Endothelial cell of hepatic sinusoid (primary cell): ENCODE data around the gene KRT83.
"Not testable (repeated sequence)": the region's sequence is repeated elsewhere in the genome, so short reads cannot be mapped to it uniquely, and the experiment has no call there.

Source experiments
- in situ Hi-C: cut with HindIII; loops from 2 replicates; pipeline ENCODE4 v1.10.0; 2017; ENCODE audit warnings: low sequenced_read_pairs

KRT83 gene

DNA sequence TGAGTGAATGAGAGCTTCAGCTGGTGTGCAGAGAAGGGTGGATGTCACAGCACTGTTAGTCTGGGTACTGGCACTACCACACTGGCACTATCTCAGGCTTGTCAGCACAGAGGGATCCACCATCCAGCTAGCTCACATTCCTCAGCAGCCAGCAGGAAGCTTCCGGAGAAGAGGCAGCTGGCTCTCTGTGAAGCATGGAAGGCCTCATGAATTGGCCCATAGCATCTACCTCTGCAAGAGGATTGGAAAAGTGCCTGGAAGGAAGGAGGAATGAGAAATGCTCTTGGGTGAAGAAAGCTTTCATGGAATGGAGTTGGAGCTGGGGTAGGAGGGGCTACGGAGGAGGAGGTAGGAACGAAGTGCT is 9.9 kb downstream of the KRT83 start:
- in situ Hi-C loops, result loop anchor here (5.0 kb wide), 1 partner anchor 94 kb away; no protein-coding TSS in a partner anchor

DNA sequence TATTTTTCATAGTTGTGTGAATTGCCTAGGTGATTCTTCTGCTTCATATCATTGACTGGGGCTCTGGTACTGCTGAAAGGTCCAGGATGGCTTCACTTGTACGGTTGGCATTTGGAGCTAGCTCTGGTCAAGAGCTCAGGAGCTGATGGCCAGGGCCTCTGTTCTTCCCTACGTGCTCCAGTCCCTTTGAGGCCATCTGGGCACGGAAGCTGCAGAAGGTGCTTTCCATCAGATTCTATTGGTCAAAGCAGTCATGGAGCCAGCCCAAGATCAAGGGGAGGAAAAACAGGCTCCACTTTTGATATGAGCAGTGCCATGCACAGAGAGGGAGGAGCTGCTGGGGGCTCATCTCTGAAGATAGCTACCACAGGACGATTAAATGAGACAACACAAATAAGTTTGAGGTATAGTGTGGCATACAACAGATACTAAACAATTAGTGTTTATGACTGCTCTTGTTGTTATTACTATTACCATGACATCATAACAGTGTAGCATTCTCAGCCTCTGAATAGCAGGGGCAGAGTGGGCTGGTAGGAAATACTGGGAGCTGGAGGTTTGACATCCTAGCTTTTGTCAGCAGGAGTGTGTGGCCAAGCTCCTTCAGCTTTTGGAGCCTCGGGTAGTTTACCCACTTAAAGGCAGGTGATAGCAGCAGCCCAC is 10.4 kb downstream of the KRT83 start:
- in situ Hi-C loops, result loop anchor here (5.0 kb wide), 1 partner anchor 93 kb away; no protein-coding TSS in a partner anchor

DNA sequence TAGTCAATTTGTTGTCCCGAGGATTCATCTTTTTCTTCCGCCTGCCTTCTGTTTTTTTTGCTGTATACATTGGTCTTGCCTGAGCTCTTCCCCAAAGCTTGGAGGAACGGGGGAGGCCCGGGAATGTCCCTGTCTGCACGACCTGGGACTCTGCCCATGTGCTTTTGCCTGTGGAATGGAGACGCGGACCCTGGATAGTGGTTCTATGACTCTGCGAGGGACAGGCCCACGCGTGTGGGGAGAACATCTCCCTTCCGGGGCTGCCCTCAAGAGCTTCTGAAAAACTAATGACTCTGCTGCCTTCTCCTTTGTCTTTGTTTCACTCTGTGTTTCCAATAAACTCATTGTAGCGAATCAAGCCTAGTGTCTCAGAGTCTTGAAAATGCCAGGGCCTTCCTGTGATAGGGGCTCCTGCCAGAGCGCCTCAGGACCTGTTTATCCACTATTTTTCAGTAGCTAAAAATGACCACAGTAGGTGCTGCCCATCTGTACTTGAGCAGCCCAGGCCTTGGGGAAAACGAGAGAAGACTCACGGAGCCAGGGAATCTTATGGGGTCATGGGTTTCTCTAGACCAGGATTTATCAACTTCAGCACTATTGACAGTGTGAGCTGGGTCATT is 12.3 kb downstream of the KRT83 start:
- in situ Hi-C loops, result no loop called here

DNA sequence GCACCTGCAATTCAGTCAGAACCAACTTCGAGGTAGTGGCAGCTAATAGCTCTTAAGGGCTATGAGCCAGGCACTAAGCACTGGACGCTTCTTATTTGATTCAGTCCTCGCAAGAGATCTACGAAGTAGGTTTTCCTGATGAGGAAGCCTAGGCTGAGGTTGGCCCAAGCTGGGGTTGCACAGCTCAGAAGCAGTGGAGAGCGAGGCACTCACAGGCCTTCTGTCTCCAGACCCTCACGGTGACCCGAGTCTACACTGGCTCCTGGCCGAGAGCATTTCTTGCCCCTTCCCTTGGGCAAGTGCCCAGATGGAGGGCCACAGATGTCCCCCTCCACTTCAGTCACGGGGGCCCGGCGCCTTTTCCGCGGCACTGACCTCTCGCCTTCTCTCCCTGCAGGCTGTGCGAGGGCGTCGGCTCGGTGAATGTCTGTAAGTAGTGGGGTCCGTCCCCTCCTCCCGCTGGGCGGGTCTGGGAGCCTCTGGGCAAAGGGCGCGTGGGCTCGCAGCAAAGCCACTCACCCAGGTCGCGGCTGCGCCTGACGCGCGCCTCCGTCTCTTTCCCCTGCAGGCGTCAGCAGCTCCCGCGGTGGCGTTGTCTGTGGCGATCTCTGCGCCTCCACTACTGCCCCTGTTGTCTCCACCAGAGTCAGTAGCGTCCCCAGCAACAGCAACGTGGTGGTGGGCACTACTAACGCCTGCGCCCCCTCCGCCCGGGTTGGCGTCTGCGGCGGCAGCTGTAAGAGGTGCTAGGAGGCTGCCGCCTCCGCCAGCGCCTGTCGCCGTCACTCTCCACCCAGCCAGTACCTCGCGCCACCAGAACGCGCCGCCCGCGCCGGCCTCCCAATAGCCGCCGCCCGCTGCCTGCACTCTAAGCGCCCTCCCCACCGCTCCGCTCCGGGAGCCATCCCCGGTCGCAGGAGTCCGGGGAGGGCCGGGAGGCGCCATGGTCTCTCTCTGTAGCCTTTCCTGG is 13.1 kb downstream of the KRT83 start:
- in situ Hi-C loops, result no loop called here

DNA sequence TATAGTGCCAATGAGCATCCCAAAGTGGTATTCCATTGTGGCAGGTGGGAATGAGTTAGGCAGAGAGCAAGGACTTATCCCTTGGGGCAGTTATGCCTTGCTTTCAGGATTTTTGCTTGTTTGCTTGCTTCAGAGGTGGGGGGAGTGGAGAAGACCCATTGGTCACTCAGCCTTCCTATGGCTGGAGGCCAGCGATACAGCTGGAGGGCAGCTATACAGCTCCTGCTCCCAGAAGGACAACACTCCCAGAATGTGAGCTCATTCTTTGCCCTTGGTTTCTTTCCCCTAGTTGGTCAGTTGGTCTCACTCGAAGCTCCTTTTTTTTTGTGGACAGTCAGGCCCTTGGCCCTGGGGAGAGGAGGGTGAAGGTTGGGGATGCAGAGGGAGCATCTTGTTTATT is 14.5 kb downstream of the KRT83 start:
- in situ Hi-C loops, result no loop called here

DNA sequence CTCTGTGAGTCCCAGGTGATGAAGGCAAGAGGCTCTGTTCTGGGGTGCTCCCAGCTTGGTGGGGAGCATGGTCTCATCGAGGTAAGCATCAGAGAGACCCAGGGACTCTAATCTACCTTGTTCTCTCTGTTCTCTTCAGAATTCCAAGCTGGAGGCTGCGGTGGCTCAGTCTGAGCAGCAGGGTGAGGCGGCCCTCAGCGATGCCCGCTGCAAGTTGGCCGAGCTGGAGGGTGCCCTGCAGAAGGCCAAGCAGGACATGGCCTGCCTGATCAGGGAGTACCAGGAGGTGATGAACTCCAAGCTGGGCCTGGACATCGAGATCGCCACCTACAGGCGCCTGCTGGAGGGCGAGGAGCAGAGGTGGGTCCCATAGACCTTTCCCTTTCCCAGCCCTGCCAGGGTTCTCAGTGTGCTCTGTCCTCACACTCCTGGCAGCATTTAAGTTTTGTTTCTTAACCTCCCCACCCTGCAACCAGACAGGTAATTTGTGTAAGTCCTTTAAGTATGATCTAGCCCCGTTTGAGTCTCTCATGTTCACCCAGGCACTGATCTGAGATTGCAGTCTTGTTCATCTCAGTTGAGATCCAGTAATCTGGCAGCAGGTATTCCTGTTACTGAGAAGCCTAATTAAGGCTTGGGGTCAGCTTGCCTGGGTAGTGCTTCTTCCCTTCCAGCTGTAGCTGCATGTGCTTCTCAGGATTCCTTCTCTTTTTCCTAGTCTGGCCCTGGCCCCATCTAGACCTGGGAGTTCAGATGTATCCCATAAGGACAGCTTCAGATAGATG is 15.1 kb downstream of the KRT83 start:
- in situ Hi-C loops, result no loop called here

DNA sequence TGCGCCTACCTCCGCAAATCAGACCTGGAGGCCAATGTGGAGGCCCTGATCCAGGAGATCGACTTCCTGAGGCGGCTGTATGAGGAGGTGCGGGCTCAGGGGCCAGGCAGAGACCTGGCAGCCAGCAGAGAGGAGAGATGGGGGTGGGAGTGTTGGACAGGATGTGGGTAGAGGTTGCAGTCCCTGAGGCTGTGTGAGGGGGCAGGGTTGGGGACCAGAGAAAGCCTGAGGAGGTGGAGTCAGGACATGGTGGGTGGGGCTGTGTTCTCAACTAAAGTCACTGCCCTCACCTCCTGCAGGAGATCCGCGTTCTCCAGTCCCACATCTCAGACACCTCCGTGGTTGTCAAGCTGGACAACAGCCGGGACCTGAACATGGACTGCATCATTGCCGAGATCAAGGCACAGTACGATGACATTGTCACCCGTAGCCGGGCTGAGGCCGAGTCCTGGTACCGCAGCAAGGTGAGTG is 16.2 kb downstream of the KRT83 start:
- in situ Hi-C loops, result not testable (repeated sequence)

DNA sequence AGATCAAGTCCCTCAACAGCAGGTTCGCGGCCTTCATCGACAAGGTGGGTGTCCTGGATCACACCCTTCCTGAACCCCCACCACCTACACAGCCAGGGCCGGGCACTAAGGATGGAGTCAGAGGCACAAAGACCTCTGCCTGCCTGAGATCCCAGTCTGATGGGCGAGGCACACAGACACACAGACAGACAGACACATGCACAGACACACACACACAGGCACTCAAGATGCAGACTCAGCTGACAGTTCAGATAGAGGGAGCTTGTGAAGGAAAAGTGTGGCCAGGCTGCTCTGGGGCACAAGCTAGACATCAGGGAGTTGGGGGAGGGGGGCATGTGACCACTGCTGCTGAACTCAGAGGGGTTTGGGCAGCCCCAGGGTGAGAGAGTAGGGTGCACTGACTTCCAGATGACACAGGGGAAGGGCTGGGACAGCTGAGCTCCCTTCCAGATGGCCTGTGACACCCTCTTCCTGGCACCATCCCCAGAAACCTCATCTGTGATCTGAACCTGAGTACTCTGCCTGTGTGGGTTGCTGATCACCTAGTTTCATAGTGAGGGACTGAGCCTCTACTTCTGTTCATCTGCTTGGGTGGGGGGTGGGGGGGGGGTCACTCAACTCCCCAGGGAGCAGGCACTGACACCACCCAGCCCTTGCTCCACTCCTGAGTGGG is 18.8 kb downstream of the KRT83 start:
- in situ Hi-C loops, result not testable (repeated sequence)

DNA sequence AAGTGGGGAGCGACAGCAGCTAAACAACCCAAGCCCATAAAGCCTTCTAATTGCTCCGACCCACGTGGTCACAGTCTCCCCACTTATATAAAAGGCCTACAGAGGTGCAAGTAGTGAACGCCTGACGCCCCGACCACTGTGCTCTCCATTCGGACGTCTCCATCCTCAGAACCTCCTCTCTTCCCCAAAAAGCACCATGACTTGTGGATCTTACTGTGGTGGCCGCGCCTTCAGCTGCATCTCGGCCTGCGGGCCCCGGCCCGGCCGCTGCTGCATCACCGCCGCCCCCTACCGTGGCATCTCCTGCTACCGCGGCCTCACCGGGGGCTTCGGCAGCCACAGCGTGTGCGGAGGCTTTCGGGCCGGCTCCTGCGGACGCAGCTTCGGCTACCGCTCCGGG is 19.5 kb downstream of the KRT83 start:
- in situ Hi-C loops, result not testable (repeated sequence)

DNA sequence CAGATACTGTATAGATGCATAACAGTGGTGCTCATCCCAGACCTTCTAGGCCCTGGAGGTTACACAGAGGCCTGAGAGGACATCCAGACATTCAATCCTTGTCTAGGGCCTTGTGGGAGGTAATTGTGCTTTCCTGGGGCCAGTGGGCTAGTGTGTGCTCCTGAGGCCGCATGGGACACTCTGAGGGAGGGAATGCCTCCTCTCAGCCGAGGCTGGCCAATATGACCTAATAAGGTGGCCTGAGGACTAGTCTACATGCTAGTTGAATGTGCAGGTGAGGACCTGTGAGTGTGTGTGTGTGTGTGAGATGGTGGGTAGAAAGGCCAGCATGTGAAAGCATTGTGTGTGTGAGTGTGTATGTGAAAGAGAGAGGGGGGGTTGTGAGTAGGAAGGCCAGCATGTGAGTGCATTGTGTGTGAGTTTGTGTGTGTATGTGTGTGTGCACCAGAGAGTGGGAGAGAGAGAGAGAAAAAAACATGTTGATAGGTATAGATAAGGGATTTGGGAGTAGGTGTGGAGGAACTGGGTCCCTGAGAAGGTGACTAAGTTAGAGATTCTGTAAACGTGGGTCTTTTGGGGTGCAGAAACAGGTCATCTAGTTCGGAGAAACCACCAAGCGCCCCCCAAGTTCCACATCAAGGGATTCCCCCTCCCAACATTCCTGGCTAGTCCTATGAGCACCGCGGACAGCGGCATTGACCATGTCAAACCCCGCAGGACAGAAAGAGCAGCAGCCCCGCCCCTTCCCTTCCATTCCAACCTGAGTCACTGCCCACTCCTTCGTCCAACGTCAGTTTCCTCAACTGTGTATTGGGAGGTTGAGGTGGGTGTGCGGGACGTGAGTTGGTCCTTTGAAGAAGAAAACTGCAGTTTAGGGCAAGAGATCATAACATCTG is 20.2 kb downstream of the KRT83 start:
- in situ Hi-C loops, result no loop called here

DNA sequence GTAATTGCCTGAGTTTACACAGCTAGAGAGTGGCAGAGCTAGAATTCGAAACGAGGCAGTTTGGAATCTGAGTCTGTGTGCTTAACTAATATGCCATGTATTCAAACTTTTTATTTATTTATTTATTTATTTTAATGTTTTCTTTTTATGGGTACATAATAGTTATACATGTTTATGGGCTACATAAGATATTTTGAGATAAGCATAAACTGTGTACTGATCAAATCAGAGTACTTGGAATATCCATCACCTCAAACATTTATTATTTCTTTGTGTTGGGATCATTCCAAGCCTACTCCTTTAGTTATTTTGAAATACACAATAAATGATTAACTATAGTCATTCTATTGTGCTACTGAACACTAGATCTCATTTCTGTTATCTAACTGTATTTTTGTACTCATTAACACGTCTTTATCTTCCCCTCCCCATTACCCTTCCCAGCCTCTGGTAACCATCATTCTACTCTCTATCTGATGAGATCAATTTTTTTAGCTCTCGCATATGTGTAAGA is 22.5 kb downstream of the KRT83 start:
- in situ Hi-C loops, result no loop called here

DNA sequence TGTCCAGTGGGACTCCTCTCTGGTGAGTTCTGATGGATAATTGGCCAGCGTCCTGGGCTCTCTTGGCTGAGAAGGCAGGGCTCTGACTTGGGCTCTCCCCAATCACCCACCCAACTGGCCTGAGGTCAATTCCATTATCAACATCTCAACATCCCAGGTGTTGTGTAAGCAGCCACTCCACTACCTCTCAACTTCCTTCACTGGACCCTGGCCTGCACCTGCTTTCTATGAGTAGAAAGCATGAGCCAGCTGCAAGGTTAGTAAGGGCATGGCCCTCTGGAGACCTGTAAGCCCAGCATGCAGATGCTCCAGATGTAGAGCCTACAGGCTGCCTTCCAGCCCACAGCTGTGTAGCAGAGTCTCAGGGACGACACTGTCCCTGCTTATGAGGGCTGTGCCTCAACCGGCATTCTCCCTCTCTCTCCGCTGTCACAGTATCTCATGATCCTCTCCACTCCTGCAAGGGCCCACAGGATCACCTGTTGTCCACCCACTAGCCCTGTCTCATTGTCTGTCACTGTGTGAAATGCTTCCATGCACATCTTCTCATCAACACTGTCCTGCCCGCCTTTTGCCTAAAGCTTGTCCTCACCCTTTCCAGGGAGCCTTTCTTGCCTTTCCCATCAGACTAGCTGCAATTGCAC is 24.5 kb downstream of the KRT83 start:
- in situ Hi-C loops, result no loop called here

DNA sequence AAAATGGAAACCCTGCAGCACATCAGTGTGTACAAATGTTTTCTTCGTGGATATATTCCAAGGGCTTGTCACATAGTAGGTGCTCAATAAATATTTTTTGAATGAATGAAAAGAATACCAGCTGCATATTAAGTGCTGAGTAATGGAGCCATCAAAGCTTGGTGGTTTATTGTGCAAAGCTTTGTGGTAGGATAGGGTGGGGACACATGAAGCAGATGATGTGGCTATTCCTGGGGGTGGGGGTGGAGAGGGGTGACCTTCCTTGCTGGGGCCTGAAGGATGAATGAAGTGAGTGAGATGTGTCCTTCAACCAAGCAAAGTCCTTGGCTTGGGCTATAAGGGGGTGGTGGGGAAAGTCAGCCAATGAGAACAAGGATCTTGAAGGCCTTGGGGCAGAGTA is 25.5 kb downstream of the KRT83 start:
- in situ Hi-C loops, result no loop called here

DNA sequence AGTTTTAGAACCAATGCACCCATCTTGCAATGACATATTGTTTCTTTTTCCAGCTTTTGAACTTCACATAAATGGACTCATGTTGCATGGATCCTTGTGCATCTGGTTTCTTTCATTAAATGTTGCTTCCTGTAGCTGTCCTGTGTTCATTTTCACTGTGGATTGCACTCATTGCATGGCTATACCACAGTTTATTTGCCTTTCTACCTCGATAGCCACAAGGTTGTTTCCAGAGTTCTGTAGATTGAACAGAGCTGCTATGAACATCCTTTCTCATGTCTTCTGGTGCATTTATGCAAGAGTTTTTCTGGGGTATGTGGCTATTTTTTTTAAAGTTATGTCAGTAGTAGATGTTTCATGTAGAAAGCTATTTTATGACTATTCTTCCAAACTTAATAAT is 26.4 kb downstream of the KRT83 start:
- in situ Hi-C loops, result loop anchor here (5.0 kb wide), 1 partner anchor 32 kb away; no protein-coding TSS in a partner anchor

DNA sequence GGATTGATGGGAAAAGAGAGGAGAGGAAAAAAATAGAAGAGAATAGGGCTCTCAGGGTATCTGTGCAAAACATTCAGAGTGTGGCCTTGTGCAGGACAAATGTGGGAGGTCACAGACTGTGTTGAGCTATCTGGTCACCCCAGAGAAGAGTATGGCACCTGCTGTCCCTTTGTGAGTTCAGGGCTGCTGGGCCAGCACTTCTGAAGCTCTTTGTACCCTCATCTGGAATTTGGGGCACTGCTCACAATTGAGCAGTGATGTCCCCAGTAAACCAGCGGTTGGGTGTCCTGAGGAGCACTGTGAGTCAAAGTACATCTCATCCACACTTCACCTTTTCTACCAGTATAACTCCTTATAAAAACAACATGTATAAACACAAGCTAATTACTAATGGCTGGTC is 27.3 kb downstream of the KRT83 start:
- in situ Hi-C loops, result loop anchor here (5.0 kb wide), 1 partner anchor 33 kb away; no protein-coding TSS in a partner anchor

DNA sequence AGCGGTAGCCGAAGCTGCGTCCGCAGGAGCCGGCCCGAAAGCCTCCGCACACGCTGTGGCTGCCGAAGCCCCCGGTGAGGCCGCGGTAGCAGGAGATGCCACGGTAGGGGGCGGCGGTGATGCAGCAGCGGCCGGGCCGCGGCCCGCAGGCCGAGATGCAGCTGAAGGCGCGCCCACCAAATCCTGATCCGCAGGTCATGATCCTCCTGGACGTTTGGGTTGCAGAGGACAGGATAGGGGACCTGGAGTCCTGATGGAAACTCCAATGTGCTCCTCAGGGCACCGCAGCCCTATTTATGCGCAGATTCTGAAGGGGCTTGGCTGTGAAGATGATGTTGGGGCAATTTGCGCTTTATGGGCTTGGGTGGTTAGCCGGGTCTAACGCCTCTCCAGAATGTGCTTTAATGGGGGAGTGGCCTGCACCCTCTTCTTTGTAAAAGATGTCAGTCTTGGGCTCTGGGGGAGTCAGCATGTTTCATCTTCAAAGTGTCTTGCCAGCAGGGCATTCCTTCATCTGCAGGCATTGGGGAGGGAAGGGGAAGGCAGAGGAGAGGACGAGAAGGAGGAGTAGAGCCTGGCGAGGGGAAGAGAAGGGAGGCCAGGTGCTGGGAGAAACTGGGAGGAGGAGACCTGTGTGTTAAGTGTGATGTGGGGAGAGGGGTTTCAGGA is 29.8 kb downstream of the KRT83 start, which contains the start of gene KRT81:
Gene KRT81, minus strand, starts transcription at position 268 of the 669 bp plus-strand sequence. Its CDS starts 69 bp downstream, at position 199.
- in situ Hi-C loops, result loop anchor here (5.0 kb wide), 1 partner anchor 36 kb away; no protein-coding TSS in a partner anchor

DNA sequence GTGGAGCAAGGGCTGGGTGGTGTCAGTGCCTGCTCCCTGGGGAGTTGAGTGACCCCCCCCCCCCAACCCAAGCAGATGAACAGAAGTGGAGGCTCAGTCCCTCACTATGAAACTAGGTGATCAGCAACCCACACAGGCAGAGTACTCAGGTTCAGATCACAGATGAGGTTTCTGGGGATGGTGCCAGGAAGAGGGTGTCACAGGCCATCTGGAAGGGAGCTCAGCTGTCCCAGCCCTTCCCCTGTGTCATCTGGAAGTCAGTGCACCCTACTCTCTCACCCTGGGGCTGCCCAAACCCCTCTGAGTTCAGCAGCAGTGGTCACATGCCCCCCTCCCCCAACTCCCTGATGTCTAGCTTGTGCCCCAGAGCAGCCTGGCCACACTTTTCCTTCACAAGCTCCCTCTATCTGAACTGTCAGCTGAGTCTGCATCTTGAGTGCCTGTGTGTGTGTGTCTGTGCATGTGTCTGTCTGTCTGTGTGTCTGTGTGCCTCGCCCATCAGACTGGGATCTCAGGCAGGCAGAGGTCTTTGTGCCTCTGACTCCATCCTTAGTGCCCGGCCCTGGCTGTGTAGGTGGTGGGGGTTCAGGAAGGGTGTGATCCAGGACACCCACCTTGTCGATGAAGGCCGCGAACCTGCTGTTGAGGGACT is 30.6 kb downstream of the KRT83 start:
- in situ Hi-C loops, result loop anchor here (5.0 kb wide), 1 partner anchor 37 kb away; no protein-coding TSS in a partner anchor
